ENCODE measurements around the gene IGLL1. TPM values are rescaled to one million over a fixed set of nuclear protein-coding genes. Genes with fewer than 3 reads are reported as not detected.

The IGLL1 gene
- total RNA-seq, 2 donors from 2014 or later: not detected

- no peaks in the 10 kb centered on the region for H3K36me3 ChIP-seq (replicated peaks in 1 of 2; ENCODE audit: insufficient read depth in 1 of 2, low read depth in 2 of 2)
- WGBS, 2 donors: 79 to 86% methylated on average over 8 of the region's 8 CpGs
- DNase-seq: no peak
- H3K27me3 ChIP-seq: no peaks in the 10 kb centered on the region
- H3K9me3 ChIP-seq: no peaks in the 10 kb centered on the region
- no peak overlapping the region for H3K27ac ChIP-seq
- intact Hi-C loops (cut with DNase I): no loop called here
- TF ChIP-seq POLR2A (IDR thresholded peaks at IDR 0.05) (no peak), CTCF (IDR thresholded peaks at IDR 0.05) (no peak)
- no peaks in the 10 kb centered on the region for H3K4me1 ChIP-seq
- H3K4me3 ChIP-seq: no peak overlapping the region
- ATAC-seq: no peak
Measured at GRCh38 chr22:23555118-23555517, 25.0 kb downstream of the IGLL1 start.

- Histone ChIP-seq H3K27ac (no peak overlapping the region), H3K9me3 (no peaks in the 10 kb centered on the region), H3K27me3 (no peaks in the 10 kb centered on the region), H3K4me1 (no peaks in the 10 kb centered on the region), H3K36me3 (replicated peaks in 1 of 2; ENCODE audit: insufficient read depth in 1 of 2, low read depth in 2 of 2) (no peaks in the 10 kb centered on the region), H3K4me3 (no peak overlapping the region)
- WGBS, 2 donors: 72 to 79% methylated on average over 18 to 21 of the region's 21 CpGs
- ATAC-seq: no peak
- no peak for DNase-seq
- intact Hi-C loops (cut with DNase I): no loop called here
- TF ChIP-seq POLR2A (IDR thresholded peaks at IDR 0.05): no peak
- no peak for TF ChIP-seq CTCF (IDR thresholded peaks at IDR 0.05)
Measured at GRCh38 chr22:23553924-23554870, 25.9 kb downstream of the IGLL1 start.

GRCh38 chr22:23553438-23553837, 26.7 kb downstream of the IGLL1 start:
- Histone ChIP-seq H3K27me3 (no peaks in the 10 kb centered on the region), H3K27ac (no peak overlapping the region), H3K4me3 (no peak overlapping the region), H3K4me1 (no peaks in the 10 kb centered on the region), H3K36me3 (replicated peaks in 1 of 2; ENCODE audit: insufficient read depth in 1 of 2, low read depth in 2 of 2) (no peaks in the 10 kb centered on the region), H3K9me3 (no peaks in the 10 kb centered on the region)
- intact Hi-C loops (cut with DNase I): no loop called here
- no peak for DNase-seq
- ATAC-seq: no peak
- no peak for TF ChIP-seq CTCF (IDR thresholded peaks at IDR 0.05)
- no peak for TF ChIP-seq POLR2A (IDR thresholded peaks at IDR 0.05)
- 68% methylated on average over 3 to 5 of the region's 5 CpGs for WGBS, 2 donors

- Histone ChIP-seq H3K27ac (no peak overlapping the region), H3K4me3 (no peak overlapping the region), H3K9me3 (no peaks in the 10 kb centered on the region), H3K36me3 (replicated peaks in 1 of 2; ENCODE audit: insufficient read depth in 1 of 2, low read depth in 2 of 2) (no peaks in the 10 kb centered on the region), H3K27me3 (no peaks in the 10 kb centered on the region), H3K4me1 (no peaks in the 10 kb centered on the region)
- ATAC-seq (no peak), DNase-seq (no peak)
- intact Hi-C loops (cut with DNase I): no loop called here
- no peak for TF ChIP-seq POLR2A (IDR thresholded peaks at IDR 0.05)
- TF ChIP-seq CTCF (IDR thresholded peaks at IDR 0.05): no peak
Measured at GRCh38 chr22:23552573-23552972, 27.5 kb downstream of the IGLL1 start.

- no peaks in the 10 kb centered on the region for H3K4me1 ChIP-seq
- DNase-seq (no peak), ATAC-seq (no peak)
- no peaks in the 10 kb centered on the region for H3K27me3 ChIP-seq
- no peak overlapping the region for H3K4me3 ChIP-seq
- intact Hi-C loops (cut with DNase I): no loop called here
- no peaks in the 10 kb centered on the region for H3K9me3 ChIP-seq
- H3K36me3 ChIP-seq (replicated peaks in 1 of 2; ENCODE audit: insufficient read depth in 1 of 2, low read depth in 2 of 2): no peaks in the 10 kb centered on the region
- TF ChIP-seq POLR2A (IDR thresholded peaks at IDR 0.05) (no peak), CTCF (IDR thresholded peaks at IDR 0.05) (no peak)
- H3K27ac ChIP-seq: no peak overlapping the region
Measured at GRCh38 chr22:23551385-23551784, 28.7 kb downstream of the IGLL1 start.
